K562 (cell line): ENCODE data around the gene UQCR11. TPM values are rescaled to one million over a fixed set of nuclear protein-coding genes. Genes with fewer than 3 reads are reported as not detected.

Experiments
- DNMT1 ChIP-seq: fragments of 450-650 bp; IDR thresholded peaks from 2 replicates; pipeline ENCODE4 v1.6.1; 2016; ENCODE audit warnings: antibody characterized with exemption, mild to moderate bottlenecking
- MGA ChIP-seq: fragments of 450-650 bp; IDR thresholded peaks from 2 replicates; pipeline ENCODE4 v1.6.1; 2016; ENCODE audit warnings: mild to moderate bottlenecking, moderate library complexity
- TSC22D4 ChIP-seq: fragments of 450-650 bp; IDR thresholded peaks from 2 replicates; pipeline ENCODE4 v1.6.1; 2016; ENCODE audit warnings: missing genetic modification characterization, missing biosample characterization, control low read depth
- ZBTB43 ChIP-seq: sonication (generic); formaldehyde crosslinking; IDR thresholded peaks from 2 replicates; pipeline ENCODE4 v1.8.0; 2023; ENCODE audit warnings: mild to moderate bottlenecking, missing genetic modification reagents
- polyA plus RNA-seq, 8 experiments: library from polyadenylated mRNA; depleted of rRNA in 4 of 8; stranded (reverse) in 5 of 8; unstranded in 3 of 8; fragments of >200 nt; fragmentation: Nextera tagmentation in 2 of 8; fragmentation: Illumina TruSeq in 1 of 8; extraction: Ambion mirVana in 2 of 8; extraction: Trizol in 1 of 8; gene quantifications; 2 replicates each; pipeline versions ENCODE4 v1.2.1 to v1.2.3, GENCODE V29; 2011 to 2014; ENCODE audit warnings: inconsistent platforms in 1 of 8, missing spikeins in 1 of 8
- total RNA-seq, 7 experiments: library from RNA; depleted of rRNA in 6 of 7; stranded (reverse); fragments of >200 nt in 6 of 7; fragmentation: Illumina TruSeq in 2 of 7; extraction: Trizol in 2 of 7; gene quantifications; 2 replicates each; pipeline versions ENCODE4 v1.2.1 to v1.2.3, GENCODE V29; 2011 to 2021; ENCODE audit warnings: low replicate concordance in 1 of 7

UQCR11 gene
- total and polyA plus RNA-seq, 9 of the 15 experiments (the other 6 are each of a cell fraction or from before 2014, with no cell fraction given) = 57.6 to 394 (median 259) TPM

GRCh38 chr19:1646149-1646548, 40.9 kb upstream of the UQCR11 start (continued):
- no peak for TF ChIP-seq MGA
- no peak for TF ChIP-seq DNMT1
- no peak for TF ChIP-seq TSC22D4 (tag)
- TF ChIP-seq ZBTB43 (CRISPR knock-in tag) = no peak
